Skeletal muscle tissue (tissue), 4 donors: ENCODE results near the gene CFAP410. TPM values are rescaled to one million over a fixed set of nuclear protein-coding genes. Genes with fewer than 3 reads are reported as not detected.
"Not testable (repeated sequence)": the region's sequence is repeated elsewhere in the genome, so short reads cannot be mapped to it uniquely, and the experiment has no call there.

Experiments
- H3K27ac ChIP-seq: one replicate; pipeline ENCODE4 v1.7.0; 2013; ENCODE audit warnings: mild to moderate bottlenecking, low read depth, low read length, inconsistent platforms
- H3K27me3 ChIP-seq, 3 donors: one replicate each; pipeline ENCODE4 v1.7.0; 2013; ENCODE audit warnings: low read length in 3 of 3; ENCODE audit not compliant: control insufficient read depth in 3 of 3, insufficient read depth in 3 of 3
- H3K36me3 ChIP-seq, 3 donors: one replicate each; pipeline ENCODE4 v1.7.0; 2013; ENCODE audit warnings: low read length in 3 of 3; ENCODE audit not compliant: control insufficient read depth in 3 of 3, insufficient read depth in 3 of 3
- H3K4me1 ChIP-seq, 3 donors: one replicate each; pipeline ENCODE4 v1.7.0; 2013; ENCODE audit warnings: low read length in 3 of 3, mild to moderate bottlenecking in 3 of 3; ENCODE audit not compliant: control insufficient read depth in 3 of 3, insufficient read depth in 3 of 3
- H3K4me3 ChIP-seq, 3 donors: one replicate each; pipeline ENCODE4 v1.7.0; 2013; ENCODE audit warnings: low read length in 3 of 3
- H3K9ac ChIP-seq, 3 donors: one replicate each; pipeline ENCODE4 v1.7.0; 2013; ENCODE audit warnings: low read length in 3 of 3, mild to moderate bottlenecking in 3 of 3, moderate library complexity in 2 of 3, low read depth in 1 of 3
- H3K9me3 ChIP-seq, 3 donors: one replicate each; pipeline ENCODE4 v1.7.0; 2013; ENCODE audit warnings: low read length in 3 of 3; ENCODE audit not compliant: control insufficient read depth in 3 of 3
- total RNA-seq: library from RNA; depleted of rRNA; stranded (reverse); fragments of >200 nt; gene quantifications from one replicate; pipeline ENCODE4 v1.2.3, GENCODE V29; 2014
- donor health status: Osteomylitis.

Gene CFAP410
- total RNA-seq, 1 donor from 2014 or later: 11.0 TPM

- Histone ChIP-seq H3K4me3 (no peak overlapping the region), H3K9ac (no peak overlapping the region), H3K27me3 (peaks cover 22 to 41% (median 33%) of the 10 kb centered on the region in 3 donors), H3K9me3 (no peaks in the 10 kb centered on the region), H3K4me1 (peaks cover 0 to 6% (median 4%) of the 10 kb centered on the region in 3 donors), H3K27ac (no peak overlapping the region), H3K36me3 (no peaks in the 10 kb centered on the region)
These were observed 31.0 kb upstream of the CFAP410 start for GRCh38 chr21:44370027-44370735.

- Histone ChIP-seq H3K4me3 (no peak overlapping the region), H3K9me3 (peaks cover 0 to 2% (median 0%) of the 10 kb centered on the region in 3 donors), H3K4me1 (peaks cover 0 to 6% (median 4%) of the 10 kb centered on the region in 3 donors), H3K9ac (no peak overlapping the region), H3K27me3 (peaks cover 24 to 38% (median 28%) of the 10 kb centered on the region in 3 donors), H3K27ac (no peak overlapping the region), H3K36me3 (no peaks in the 10 kb centered on the region)
These were observed 29.7 kb upstream of the CFAP410 start for GRCh38 chr21:44368711-44369446.

- Histone ChIP-seq H3K4me3 (no peak overlapping the region), H3K27me3 (peaks cover 27 to 38% (median 27%) of the 10 kb centered on the region in 3 donors), H3K27ac (no peak overlapping the region), H3K36me3 (no peaks in the 10 kb centered on the region), H3K4me1 (peaks cover 0 to 6% (median 4%) of the 10 kb centered on the region in 3 donors), H3K9me3 (peaks cover 0 to 2% (median 0%) of the 10 kb centered on the region in 3 donors), H3K9ac (no peak overlapping the region)
These were observed 27.5 kb upstream of the CFAP410 start for GRCh38 chr21:44366586-44367211.

- Histone ChIP-seq H3K4me3 (no peak overlapping the region), H3K9me3 (peaks cover 0 to 2% (median 0%) of the 10 kb centered on the region in 3 donors), H3K27me3 (peaks cover 27 to 37% (median 27%) of the 10 kb centered on the region in 3 donors)
These were observed 26.9 kb upstream of the CFAP410 start for GRCh38 chr21:44365967-44366585.

GRCh38 chr21:44365251-44365966, 26.2 kb upstream of the CFAP410 start:
- Histone ChIP-seq H3K36me3 (no peaks in the 10 kb centered on the region), H3K4me1 (peaks cover 0 to 4% (median 3%) of the 10 kb centered on the region in 3 donors), H3K27ac (no peak overlapping the region), H3K9ac (no peak overlapping the region), H3K27me3 (peaks cover 21 to 31% (median 24%) of the 10 kb centered on the region in 3 donors), H3K4me3 (no peak overlapping the region), H3K9me3 (peaks cover 0 to 2% (median 0%) of the 10 kb centered on the region in 3 donors)

More at GRCh38 chr21:44365967-44366585, 26.9 kb upstream of the CFAP410 start:
- Histone ChIP-seq H3K4me1 (peaks cover 0 to 6% (median 4%) of the 10 kb centered on the region in 3 donors), H3K36me3 (no peaks in the 10 kb centered on the region), H3K9ac (no peak overlapping the region), H3K27ac (no peak overlapping the region)

- no peaks in the 10 kb centered on the region for H3K4me1 ChIP-seq
- H3K9ac ChIP-seq: no peak overlapping the region
- peaks cover 0 to 2% (median 0%) of the 10 kb centered on the region in 3 donors for H3K9me3 ChIP-seq
- peaks cover 18 to 25% (median 21%) of the 10 kb centered on the region in 3 donors for H3K27me3 ChIP-seq
- no peak overlapping the region for H3K27ac ChIP-seq
- no peaks in the 10 kb centered on the region for H3K36me3 ChIP-seq
- H3K4me3 ChIP-seq: no peak overlapping the region
These were observed 25.2 kb upstream of the CFAP410 start for GRCh38 chr21:44364151-44365053.

- Histone ChIP-seq H3K27ac (no peak overlapping the region), H3K4me3 (no peak overlapping the region), H3K4me1 (no peaks in the 10 kb centered on the region), H3K27me3 (peaks cover 14 to 21% (median 17%) of the 10 kb centered on the region in 3 donors), H3K9me3 (peaks cover 0 to 2% (median 0%) of the 10 kb centered on the region in 3 donors), H3K36me3 (no peaks in the 10 kb centered on the region), H3K9ac (no peak overlapping the region)
These were observed 24.1 kb upstream of the CFAP410 start for GRCh38 chr21:44363278-44363677.

GRCh38 chr21:44361903-44362302, 22.7 kb upstream of the CFAP410 start:
- H3K36me3 ChIP-seq: not testable (repeated sequence)

More at GRCh38 chr21:44361903-44362302, 22.7 kb upstream of the CFAP410 start:
- H3K9ac ChIP-seq, H3K4me3 ChIP-seq, H3K4me1 ChIP-seq, H3K27ac ChIP-seq, H3K9me3 ChIP-seq: not testable (repeated sequence)
- H3K27me3 ChIP-seq: peaks cover 16 to 19% (median 18%) of the 10 kb centered on the region in 3 donors
